ENCODE measurements around the gene PDE6G. TPM values are rescaled to one million over a fixed set of nuclear protein-coding genes. Genes with fewer than 3 reads are reported as not detected.

PDE6G gene
- 1 to 10 TPM in 1 of 2 donors, under 1 TPM in 1; 0.24 to 1.3 TPM for total RNA-seq
- polyA plus RNA-seq (ENCODE audit: insufficient read length in 6 of 6) = 1 to 10 TPM; 4.2 to 6.3 (median 5.0) TPM
- long read RNA-seq, donor 1, partial matches to known transcripts = 29 of 35 reads
- long read RNA-seq, donor 1, other reads (novel, unspliced or antisense) = 5 of 35 reads
- long read RNA-seq, donor 2, partial matches to known transcripts = 0 of 1 reads
- long read RNA-seq, donor 2, other reads (novel, unspliced or antisense) = 0 of 1 reads
- long read RNA-seq, donor 3, partial matches to known transcripts = 80 of 81 reads
- long read RNA-seq, donor 3, other reads (novel, unspliced or antisense) = 0 of 81 reads
- long read RNA-seq, donor 4 = 0 reads
- long read RNA-seq, donor 5, partial matches to known transcripts = 0 of 3 reads
- long read RNA-seq, donor 5, other reads (novel, unspliced or antisense) = 0 of 3 reads
- long read RNA-seq, donor 6, partial matches to known transcripts = 0 of 1 reads
- long read RNA-seq, donor 6, other reads (novel, unspliced or antisense) = 0 of 1 reads
- long read RNA-seq, donor 7, partial matches to known transcripts = 0 of 1 reads
- long read RNA-seq, donor 7, other reads (novel, unspliced or antisense) = 0 of 1 reads
- long read RNA-seq, donor 8, partial matches to known transcripts = 41 of 43 reads
- long read RNA-seq, donor 8, other reads (novel, unspliced or antisense) = 0 of 43 reads
- long read RNA-seq, donor 9 = 0 reads
- long read RNA-seq, donor 10, partial matches to known transcripts = 0 of 2 reads
- long read RNA-seq, donor 10, other reads (novel, unspliced or antisense) = 0 of 2 reads
- long read RNA-seq, donor 11 = 0 reads
- long read RNA-seq, donor 12, partial matches to known transcripts = 0 of 2 reads
- long read RNA-seq, donor 12, other reads (novel, unspliced or antisense) = 0 of 2 reads

DNA sequence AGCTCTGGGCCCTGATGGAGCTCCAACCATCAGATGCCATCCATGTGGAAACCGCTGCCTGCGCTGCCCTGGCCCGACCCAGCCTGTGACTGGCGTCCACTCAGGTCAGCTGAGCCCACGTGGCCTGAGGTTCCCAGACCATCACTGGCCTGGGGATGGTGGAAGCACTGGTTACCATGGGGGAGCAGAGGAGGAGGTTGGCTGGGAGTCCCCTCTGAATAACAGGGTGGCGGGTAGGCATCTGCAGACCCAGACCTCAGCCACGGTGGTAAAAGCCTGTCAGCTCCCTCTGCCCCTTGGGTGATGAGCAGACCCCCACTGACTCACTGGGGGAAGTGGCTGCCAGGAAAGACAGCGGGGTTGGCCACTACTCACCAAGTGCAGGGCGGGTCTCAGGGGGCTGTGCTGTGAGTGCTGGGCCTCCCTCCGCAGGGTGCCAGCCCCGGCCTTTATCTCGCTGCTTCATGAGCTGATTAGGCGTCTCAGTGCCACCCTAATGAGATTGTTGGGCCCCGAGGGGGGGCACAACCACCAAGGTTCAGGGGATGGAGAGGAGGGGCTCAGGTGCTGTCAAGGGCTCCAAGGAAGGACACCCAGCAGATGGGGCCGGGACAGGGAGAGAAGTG, at the start of gene PDE6G:
Gene PDE6G, minus strand, starts transcription at position 425 of the 626 bp plus-strand sequence. CDS start 3,237 bp downstream, outside the sequence.
- TF ChIP-seq CTCF (IDR thresholded peaks at IDR 0.05) = no peak

DNA sequence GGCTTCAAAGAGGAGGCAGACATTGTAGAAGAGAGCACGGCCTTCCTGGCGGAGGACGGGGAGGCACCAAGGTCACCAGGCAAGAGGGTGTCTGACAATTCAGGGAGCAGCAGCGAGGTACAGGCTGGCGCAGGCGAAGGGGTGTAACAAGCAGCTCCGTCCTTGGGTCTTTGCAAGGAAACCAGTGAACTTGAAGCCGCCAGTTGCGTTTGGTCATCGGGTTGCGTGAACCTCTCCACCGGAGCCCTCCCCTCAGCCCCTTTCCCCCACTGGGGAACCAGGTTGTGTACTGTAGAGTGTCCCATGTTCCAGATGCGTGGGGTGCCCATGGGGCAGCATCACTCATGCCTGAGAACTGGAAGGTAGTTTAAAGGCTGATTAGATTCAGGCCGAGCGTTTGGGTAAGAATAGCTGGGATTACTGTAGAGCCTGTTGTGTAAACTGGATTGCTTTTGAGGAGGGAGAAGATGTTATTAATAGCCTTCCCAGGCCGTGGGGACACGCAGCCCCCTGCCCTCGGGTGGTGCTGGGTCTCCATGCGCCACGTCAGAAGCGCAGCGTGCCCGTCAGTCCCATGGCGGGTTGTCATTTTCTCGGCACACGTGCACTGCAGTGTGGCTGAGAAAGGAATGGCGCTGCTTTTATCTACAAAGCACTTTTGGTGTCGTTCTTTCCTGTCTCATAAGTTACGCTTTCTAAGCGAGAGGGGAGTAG, 49.3 kb upstream of the PDE6G start:
- TF ChIP-seq CTCF (IDR thresholded peaks at IDR 0.05) = no peak
- no peak for DNase-seq
- no peak for ATAC-seq
- Histone ChIP-seq H3K9me3 (no peaks in the 10 kb centered on the region), H3K4me1 (peaks cover 16 to 44% of the 10 kb centered on the region in 2 donors), H3K36me3 (peaks cover 0 to 49% of the 10 kb centered on the region in 2 donors), H3K27me3 (no peaks in the 10 kb centered on the region), H3K4me3 (no peak overlapping the region), H3K27ac (no peak overlapping the region)
- intact Hi-C loops (cut with DNase I) = no loop called here

More for the DNA sequence above, at the start of gene PDE6G:
- no peak within 1 kb of the TSS for H3K27ac ChIP-seq
- ATAC-seq = no peak
- H3K27me3 ChIP-seq = peaks cover 0 to 21% of the 10 kb centered on the region in 2 donors
- intact Hi-C loops (cut with DNase I) = no loop called here
- no peak within 1 kb of the TSS for H3K4me3 ChIP-seq
- no peaks in the 10 kb centered on the region for H3K9me3 ChIP-seq
- H3K36me3 ChIP-seq = no peaks in the 10 kb centered on the region
- H3K4me1 ChIP-seq = peaks cover 0 to 6% of the 10 kb centered on the region in 2 donors
- DNase-seq = no peak

DNA sequence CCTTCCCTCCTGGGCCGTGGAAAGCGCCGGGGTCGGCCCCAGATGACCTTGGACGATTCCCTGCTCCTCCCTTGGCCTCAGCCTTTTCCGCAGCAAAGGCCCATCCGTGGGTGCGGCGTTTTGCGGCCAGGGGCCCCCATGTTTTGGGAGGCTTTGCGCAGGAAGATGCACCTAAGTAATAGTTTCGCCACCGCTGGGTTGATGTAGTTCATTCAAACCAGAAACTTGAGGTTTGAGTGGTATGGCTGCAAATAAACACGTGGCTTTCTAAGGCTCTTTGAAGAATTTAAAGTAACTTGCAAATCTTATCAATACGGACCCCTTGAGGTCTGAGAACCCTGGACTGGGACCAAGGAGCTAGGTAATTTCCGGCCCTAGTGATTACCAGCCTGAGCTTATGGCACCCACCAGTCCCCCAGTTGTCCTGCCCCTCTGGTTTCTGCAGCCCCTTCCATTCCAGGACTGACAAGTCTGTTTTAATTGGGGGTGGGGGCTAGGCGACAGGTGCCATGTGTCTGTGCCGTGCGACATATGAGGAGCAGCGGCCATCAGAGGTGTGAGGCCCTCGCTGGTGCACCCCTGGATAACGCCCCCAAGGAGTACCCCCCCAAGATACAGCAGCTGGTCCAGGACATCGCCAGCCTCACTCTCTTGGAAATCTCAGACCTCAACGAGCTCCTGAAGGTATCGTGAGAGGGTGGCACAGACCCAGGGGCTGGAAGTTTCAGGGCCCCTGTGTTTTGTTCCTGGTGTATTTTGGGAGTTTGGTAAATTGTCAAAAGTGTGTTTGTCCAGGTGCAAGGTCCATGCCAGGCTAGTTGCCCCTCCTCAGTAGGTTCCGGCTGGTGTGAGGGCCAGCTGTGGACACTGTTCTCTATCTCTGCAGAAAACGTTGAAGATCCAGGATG, 47.7 kb upstream of the PDE6G start:
- Histone ChIP-seq H3K27ac (peak overlapping the region; percentile 86 to 94), H3K9me3 (no peaks in the 10 kb centered on the region), H3K4me1 (peaks cover 12 to 36% of the 10 kb centered on the region in 2 donors), H3K36me3 (peaks cover 0 to 66% of the 10 kb centered on the region in 2 donors), H3K4me3 (peak overlapping the region; percentile 91 to 97), H3K27me3 (no peaks in the 10 kb centered on the region)
- TF ChIP-seq CTCF (IDR thresholded peaks at IDR 0.05) = no peak
- intact Hi-C loops (cut with DNase I) = no loop called here
- ATAC-seq (no peak), DNase-seq (no peak)
